Pancreas (tissue), 10 donors: ENCODE measurements around the gene PDZD2. TPM values are rescaled to one million over a fixed set of nuclear protein-coding genes. Genes with fewer than 3 reads are reported as not detected.
A peak's percentile ranks its signal among the peaks of the same experiment; 100 is the strongest.
"Not testable (repeated sequence)": the region's sequence is repeated elsewhere in the genome, so short reads cannot be mapped to it uniquely, and the experiment has no call there.

Source experiments
- ATAC-seq, 4 donors: fragments of 200-7000 bp; cut with Tn5 transposase; one replicate each; pipeline versions ENCODE4 v1.8.0 to v1.9.1; 2020; ENCODE audit warnings: mild to moderate bottlenecking in 4 of 4, moderate library complexity in 4 of 4
- DNase-seq, 6 donors: peaks; one replicate each; pipeline ENCODE4 v3.0.0-alpha.2; 2020
- FAIRE-seq: peaks from 2 replicates; lab custom pipeline; 2012; peaks lifted over from hg19 to GRCh38; lab: Jason Lieb, UNC
- H3K27ac ChIP-seq, 4 donors: fragments of 200-600 bp; sonication (generic); 1 replicate in 3 of 4; 2 replicates in 1 of 4; pipeline versions ENCODE4 v1.5.0 to v1.8.0; 2020
- H3K27me3 ChIP-seq, 4 donors: fragments of 200-600 bp; one replicate each; pipeline ENCODE4 v1.8.0; 2021
- H3K36me3 ChIP-seq, 3 donors: fragments of 200-600 bp; sonication (generic) in 1 of 3; one replicate each; pipeline versions ENCODE4 v1.5.0 to v1.8.0; 2020 to 2021
- H3K4me1 ChIP-seq, 3 donors: fragments of 200-600 bp; one replicate each; pipeline ENCODE4 v1.8.0; 2021
- H3K4me3 ChIP-seq, 4 donors: fragments of 200-600 bp; sonication (generic) in 2 of 4; one replicate each; pipeline versions ENCODE4 v1.5.0 to v1.8.0; 2020 to 2021
- H3K9me3 ChIP-seq, 4 donors: fragments of 200-600 bp; one replicate each; pipeline ENCODE4 v1.8.0; 2021
- WGBS, 2 donors: extraction: QIAGEN DNeasy Blood & Tissue Kit; methylation state at CpG; one replicate each; pipeline ENCODE4 v1.1.7; 2013; 5-methylcytosine and 5-hydroxymethylcytosine counted together
- intact Hi-C, 3 donors: fragments of 100-400 bp; cut with DNase I; formaldehyde crosslinking; loops; one replicate each; pipeline versions ENCODE4 v1.11.1 to v1.14.2; 2022
- polyA plus RNA-seq, 2 donors: library from polyadenylated mRNA; stranded (reverse); fragments of 200-250 nt; gene quantifications; one replicate each; pipeline ENCODE4 v1.2.3, GENCODE V29; 2013
- total RNA-seq, 6 donors: library from RNA; stranded (reverse); fragmentation: NEBNext Ultra II Directional in 4 of 6; extraction: Animal tissue kit (Norgen Biotek cat#: 25700) in 4 of 6; gene quantifications; one replicate each; pipeline versions ENCODE4 v1.2.1 to v1.2.4, GENCODE V29; 2021 to 2023
- TF ChIP-seq, protein P1 (sequence below), 4 donors: fragments of 200-600 bp; sonication (generic) in 3 of 4; IDR thresholded peaks; one replicate each; pipeline versions ENCODE4 v1.5.0 to v1.8.0; 2021; ENCODE audit warnings: antibody characterized with exemption in 4 of 4
- donor health status: healthy with polysubstance abuse.
- donor health status: DM: no; HTN: no; CAD: no; lungs with moderate emphysema.
- donor health status: DM: no; HTN: no; CAD: no.
- donor health status: control.
- donor health status: control.
- donor health status: Bipolar disorder and iron deficiency.
- donor health status: DM: yes; HTN: yes; CAD: no.
- donor health status: DM: no; HTN: no; CAD: no.
- donor health status: DM: no; HTN: no; CAD: no.
- donor health status: DM: yes; HTN: yes; CAD: no.

PDZD2 gene
- total and polyA plus RNA-seq, 8 donors, result 1.4 to 4.5 (median 3.3) TPM

DNA sequence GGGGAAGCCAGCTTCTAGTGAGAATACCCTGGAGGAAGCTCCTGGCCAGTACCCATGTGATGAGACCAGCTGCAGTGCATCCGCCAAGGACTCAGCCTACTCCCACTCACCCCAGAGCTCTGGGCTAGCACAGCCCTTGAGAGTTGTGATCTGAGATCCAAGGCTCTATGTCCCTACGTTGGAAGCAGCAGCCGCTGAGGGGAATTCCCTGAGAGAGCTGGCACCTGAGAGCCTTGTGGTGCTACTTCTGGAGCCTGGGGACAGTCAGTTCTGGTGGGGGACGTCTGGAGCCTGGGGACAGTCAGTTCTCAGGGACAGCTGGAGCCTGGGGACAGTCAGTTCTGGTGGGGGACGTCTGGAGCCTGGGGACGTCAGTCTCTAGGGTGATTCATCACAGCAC is 39.2 kb downstream of the PDZD2 start:
- Histone ChIP-seq H3K27me3 (no peaks in the 10 kb centered on the region), H3K9me3 (no peaks in the 10 kb centered on the region), H3K4me3 (no peak overlapping the region), H3K4me1 (no peaks in the 10 kb centered on the region), H3K27ac (no peak overlapping the region), H3K36me3 (no peaks in the 10 kb centered on the region)
- DNase-seq (no peak), FAIRE-seq (no peak), ATAC-seq (peak in 1 of 4 donors; percentile 31)
- WGBS, 2 donors, result 34 to 40% methylated on average over 6 of the region's 6 CpGs
- TF ChIP-seq, protein P1, sequence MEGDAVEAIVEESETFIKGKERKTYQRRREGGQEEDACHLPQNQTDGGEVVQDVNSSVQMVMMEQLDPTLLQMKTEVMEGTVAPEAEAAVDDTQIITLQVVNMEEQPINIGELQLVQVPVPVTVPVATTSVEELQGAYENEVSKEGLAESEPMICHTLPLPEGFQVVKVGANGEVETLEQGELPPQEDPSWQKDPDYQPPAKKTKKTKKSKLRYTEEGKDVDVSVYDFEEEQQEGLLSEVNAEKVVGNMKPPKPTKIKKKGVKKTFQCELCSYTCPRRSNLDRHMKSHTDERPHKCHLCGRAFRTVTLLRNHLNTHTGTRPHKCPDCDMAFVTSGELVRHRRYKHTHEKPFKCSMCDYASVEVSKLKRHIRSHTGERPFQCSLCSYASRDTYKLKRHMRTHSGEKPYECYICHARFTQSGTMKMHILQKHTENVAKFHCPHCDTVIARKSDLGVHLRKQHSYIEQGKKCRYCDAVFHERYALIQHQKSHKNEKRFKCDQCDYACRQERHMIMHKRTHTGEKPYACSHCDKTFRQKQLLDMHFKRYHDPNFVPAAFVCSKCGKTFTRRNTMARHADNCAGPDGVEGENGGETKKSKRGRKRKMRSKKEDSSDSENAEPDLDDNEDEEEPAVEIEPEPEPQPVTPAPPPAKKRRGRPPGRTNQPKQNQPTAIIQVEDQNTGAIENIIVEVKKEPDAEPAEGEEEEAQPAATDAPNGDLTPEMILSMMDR (IDR thresholded peaks at IDR 0.05), result no peak
- intact Hi-C loops, result no loop called here

DNA sequence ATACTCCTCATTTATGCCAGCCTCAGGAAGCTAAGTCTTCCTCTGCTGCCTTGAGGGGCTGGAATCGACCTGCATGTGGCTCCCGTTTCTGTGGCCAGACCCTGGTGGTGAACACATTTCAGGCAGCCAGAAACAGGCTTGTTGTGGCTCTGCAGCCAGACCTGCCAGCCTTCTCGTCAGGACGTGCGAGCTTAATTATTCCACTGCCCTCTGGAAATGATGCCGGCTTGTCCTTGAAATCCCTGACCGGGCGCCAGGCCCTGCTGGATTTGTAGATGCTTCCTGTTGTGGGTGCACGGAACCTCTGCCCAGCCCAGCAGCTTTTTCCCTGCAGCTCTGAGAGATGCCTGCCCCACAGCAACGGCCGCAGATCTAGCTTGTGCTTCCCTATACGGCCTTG is 41.6 kb downstream of the PDZD2 start:
- H3K4me1 ChIP-seq, result no peaks in the 10 kb centered on the region
- DNase-seq (peak in 5 of 6 donors; percentile 31 to 67 (median 54)), ATAC-seq (peak; percentile 53 to 80 (median 60)), FAIRE-seq (no peak)
- 20 to 27% methylated on average over 12 of the region's 12 CpGs for WGBS, 2 donors
- H3K36me3 ChIP-seq, result no peaks in the 10 kb centered on the region
- intact Hi-C loops, result no loop called here
- H3K27ac ChIP-seq, result no peak overlapping the region
- H3K4me3 ChIP-seq, result no peak overlapping the region
- H3K9me3 ChIP-seq, result no peaks in the 10 kb centered on the region
- TF ChIP-seq, protein P1 (IDR thresholded peaks at IDR 0.05), result no peak
- no peaks in the 10 kb centered on the region for H3K27me3 ChIP-seq

DNA sequence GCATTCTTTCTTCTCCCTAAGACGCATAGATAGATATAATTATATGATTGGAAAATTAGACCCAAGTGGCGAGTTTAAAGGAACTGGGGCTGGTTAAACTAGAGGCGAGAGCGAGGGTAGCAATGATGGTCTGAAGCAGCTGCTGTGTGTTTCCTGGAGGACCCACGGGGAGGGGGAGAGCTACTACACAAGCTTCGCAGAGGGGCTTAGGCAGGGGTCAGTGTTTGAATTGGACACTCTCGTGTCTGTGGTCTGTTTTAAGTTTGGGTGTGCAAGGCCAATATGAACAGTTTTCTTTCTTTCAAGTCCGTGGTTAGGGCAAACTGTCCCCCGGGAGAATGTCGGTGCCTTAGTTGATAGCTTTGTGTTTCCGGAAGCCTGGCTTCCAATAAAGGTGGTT is 43.1 kb downstream of the PDZD2 start:
- Histone ChIP-seq H3K4me1 (no peaks in the 10 kb centered on the region), H3K36me3 (no peaks in the 10 kb centered on the region), H3K4me3 (no peak overlapping the region), H3K27ac (no peak overlapping the region), H3K27me3 (no peaks in the 10 kb centered on the region), H3K9me3 (no peaks in the 10 kb centered on the region)
- FAIRE-seq (no peak), ATAC-seq (no peak), DNase-seq (no peak)
- TF ChIP-seq, protein P1 (IDR thresholded peaks at IDR 0.05), result no peak
- intact Hi-C loops, result no loop called here
- 46 to 49% methylated on average over 11 of the region's 11 CpGs for WGBS, 2 donors

DNA sequence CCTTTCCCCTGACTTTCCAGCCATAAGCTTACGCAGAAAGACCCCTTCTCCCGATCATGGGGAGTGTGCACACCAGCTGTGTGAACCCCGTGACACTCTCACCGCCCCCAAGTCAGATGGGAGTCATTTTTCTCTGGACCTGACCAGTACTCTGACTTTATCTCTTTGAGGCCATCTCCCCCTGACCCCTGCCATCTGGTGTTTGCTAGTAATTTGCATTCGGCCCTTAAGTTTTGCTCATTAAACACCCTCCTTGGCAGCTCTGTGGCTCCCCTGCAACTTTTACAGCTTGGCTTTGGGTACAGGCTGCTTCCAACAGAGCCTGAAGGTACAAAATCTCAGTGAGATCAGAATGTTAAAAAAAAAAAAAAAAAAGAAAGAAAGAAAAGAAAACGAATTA is 43.9 kb downstream of the PDZD2 start:
- TF ChIP-seq, protein P1 (IDR thresholded peaks at IDR 0.05), result no peak
- Histone ChIP-seq H3K27ac (no peak overlapping the region), H3K4me3 (no peak overlapping the region), H3K27me3 (no peaks in the 10 kb centered on the region), H3K36me3 (no peaks in the 10 kb centered on the region), H3K4me1 (no peaks in the 10 kb centered on the region), H3K9me3 (no peaks in the 10 kb centered on the region)
- ATAC-seq, result no peak
- no peak for DNase-seq
- no peak for FAIRE-seq
- intact Hi-C loops, result no loop called here
- 27 to 30% methylated on average over 6 of the region's 6 CpGs for WGBS, 2 donors

DNA sequence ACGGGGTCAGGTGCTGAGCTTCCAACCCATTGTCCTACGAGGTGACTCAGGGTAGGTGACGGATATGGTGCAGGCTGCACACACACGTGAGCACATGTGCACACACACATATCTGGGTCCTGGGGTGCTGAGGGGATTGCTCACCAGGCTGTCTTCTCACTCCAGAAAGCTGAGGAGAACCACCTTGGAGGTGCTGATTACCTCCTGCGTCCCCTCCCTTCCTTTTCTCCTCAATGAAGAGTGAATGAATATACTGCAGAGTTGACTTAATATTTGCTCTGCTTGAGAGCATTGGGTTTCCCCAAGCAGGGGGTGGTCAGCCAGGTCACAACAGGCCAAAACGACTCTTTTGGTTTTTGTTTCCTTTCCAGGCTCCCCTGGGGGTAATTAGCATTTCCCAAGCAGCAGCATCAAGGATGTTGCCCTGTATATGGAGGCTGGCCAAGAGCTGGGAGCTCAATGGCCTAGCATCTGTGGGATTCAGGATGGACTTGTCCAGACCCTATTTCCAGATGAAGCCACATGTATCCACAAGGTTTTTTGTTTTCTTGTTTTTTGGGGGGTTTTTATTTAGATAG is 49.7 kb downstream of the PDZD2 start:
- Histone ChIP-seq H3K36me3 (no peaks in the 10 kb centered on the region), H3K9me3 (no peaks in the 10 kb centered on the region), H3K27me3 (no peaks in the 10 kb centered on the region), H3K27ac (no peak overlapping the region), H3K4me1 (no peaks in the 10 kb centered on the region), H3K4me3 (no peak overlapping the region)
- ATAC-seq (no peak), FAIRE-seq (no peak), DNase-seq (no peak)
- TF ChIP-seq, protein P1 (IDR thresholded peaks at IDR 0.05), result no peak
- intact Hi-C loops, result no loop called here
- 38 to 41% methylated on average over 6 of the region's 6 CpGs for WGBS, 2 donors

DNA sequence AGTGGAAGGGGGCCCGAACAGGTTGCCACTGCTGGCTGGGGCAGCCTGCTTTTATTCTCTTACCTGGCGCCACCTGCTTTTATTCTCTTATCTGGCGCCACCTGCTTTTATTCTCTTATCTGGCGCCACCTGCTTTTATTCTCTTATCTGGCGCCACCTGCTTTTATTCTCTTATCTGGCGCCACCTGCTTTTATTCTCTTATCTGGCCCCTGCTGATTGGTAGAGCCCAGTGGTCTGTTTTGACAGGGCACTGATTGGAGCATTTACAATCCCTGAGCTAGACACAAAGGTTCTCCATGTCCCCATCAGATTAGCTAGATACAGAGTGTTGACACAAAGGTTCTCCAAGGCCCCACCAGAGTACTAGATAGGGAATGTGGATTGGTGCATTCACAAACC is 52.5 kb downstream of the PDZD2 start:
- ATAC-seq, H3K4me3 ChIP-seq, H3K4me1 ChIP-seq, H3K27ac ChIP-seq, H3K36me3 ChIP-seq, intact Hi-C loops, H3K27me3 ChIP-seq, DNase-seq, H3K9me3 ChIP-seq, FAIRE-seq: not testable (repeated sequence)
- 71 to 73% methylated on average over 5 to 6 of the region's 6 CpGs for WGBS, 2 donors
